HEK293T (cell line): ENCODE data around the gene GMNN.

Source experiments
- ARNT ChIP-seq: fragments of 450-650 bp; IDR thresholded peaks from 2 replicates; pipeline ENCODE4 v1.6.1; 2017; ENCODE audit warnings: mild to moderate bottlenecking
- BHLHE40 ChIP-seq: fragments of 450-650 bp; IDR thresholded peaks from 2 replicates; pipeline ENCODE4 v1.6.1; 2016; ENCODE audit warnings: mild to moderate bottlenecking, moderate library complexity, borderline replicate concordance
- ELF4 ChIP-seq: fragments of 450-650 bp; IDR thresholded peaks from 2 replicates; pipeline ENCODE4 v1.6.1; 2017; ENCODE audit warnings: antibody characterized with exemption
- FOXA1 ChIP-seq: fragments of 450-650 bp; IDR thresholded peaks from 2 replicates; pipeline ENCODE4 v1.6.1; 2016; ENCODE audit warnings: mild to moderate bottlenecking
- FOXK2 ChIP-seq: fragments of 450-650 bp; IDR thresholded peaks from 2 replicates; pipeline ENCODE4 v1.6.1; 2016; ENCODE audit warnings: mild to moderate bottlenecking
- FOXM1 ChIP-seq: fragments of 450-650 bp; IDR thresholded peaks from 2 replicates; pipeline ENCODE4 v1.6.1; 2017; ENCODE audit warnings: mild to moderate bottlenecking, borderline replicate concordance
- SUZ12 ChIP-seq: fragments of 450-650 bp; IDR thresholded peaks from 2 replicates; pipeline ENCODE4 v1.6.1; 2016; ENCODE audit warnings: mild to moderate bottlenecking
- TARDBP ChIP-seq: fragments of 450-650 bp; IDR thresholded peaks from 2 replicates; pipeline ENCODE4 v1.6.1; 2016
- ZNF384 ChIP-seq: fragments of 450-650 bp; IDR thresholded peaks from 2 replicates; pipeline ENCODE4 v1.6.1; 2016

GRCh38 chr6:24774696-24775519, at the start of gene GMNN:
- TF ChIP-seq BHLHE40 (no peak), SUZ12 (no peak), TARDBP (no peak), ELF4 (peak; percentile 62), FOXK2 (no peak), ZNF384 (no peak), FOXA1 (no peak), FOXM1 (no peak), ARNT (no peak)
